IPS-18a (cell line): ENCODE data around the gene MVB12B.

Experiments used
- H3K27ac ChIP-seq: one replicate; pipeline ENCODE4 v1.5.1; 2013; ENCODE audit warnings: low read length
- H3K27me3 ChIP-seq: one replicate; pipeline ENCODE4 v1.6.1; 2013; ENCODE audit warnings: mild to moderate bottlenecking, low read length; ENCODE audit not compliant: control insufficient read depth, insufficient read depth
- H3K36me3 ChIP-seq: one replicate; pipeline ENCODE4 v1.6.1; 2013; ENCODE audit warnings: low read depth, low read length; ENCODE audit not compliant: control insufficient read depth
- H3K4me1 ChIP-seq: one replicate; pipeline ENCODE4 v1.6.1; 2013; ENCODE audit warnings: low read depth, low read length; ENCODE audit not compliant: control insufficient read depth
- H3K4me3 ChIP-seq: one replicate; pipeline ENCODE4 v1.5.1; 2013; ENCODE audit warnings: low read length
- H3K9ac ChIP-seq: one replicate; pipeline ENCODE4 v1.6.1; 2013; ENCODE audit warnings: mild to moderate bottlenecking, low read length, moderate library complexity
- H3K9me3 ChIP-seq: one replicate; pipeline ENCODE4 v1.6.1; 2013; ENCODE audit warnings: low read depth, low read length; ENCODE audit not compliant: control insufficient read depth

MVB12B gene

DNA sequence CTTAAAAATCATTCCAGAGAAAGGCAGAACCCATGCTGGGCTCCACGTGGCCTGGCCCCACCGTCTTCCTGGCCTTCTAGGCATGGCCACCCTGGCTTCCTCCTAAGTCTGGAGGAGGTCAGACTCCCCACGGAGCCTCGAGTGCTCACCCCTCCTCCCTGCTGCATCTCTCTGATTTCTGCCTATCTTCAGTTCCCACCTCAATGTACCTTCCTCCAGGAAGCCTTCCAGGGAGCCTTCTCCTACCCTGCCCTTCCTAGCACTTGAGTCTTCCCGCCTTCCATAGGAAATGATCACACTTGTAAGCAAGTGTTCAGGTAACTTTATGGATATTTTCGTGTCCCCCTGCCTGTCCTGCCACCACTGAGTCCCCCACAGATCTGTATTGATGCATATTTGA, 92.0 kb downstream of the MVB12B start:
- Histone ChIP-seq H3K36me3 (no peaks in the 10 kb centered on the region), H3K27ac (no peak overlapping the region), H3K4me3 (no peak overlapping the region), H3K9me3 (no peaks in the 10 kb centered on the region), H3K9ac (no peak overlapping the region), H3K4me1 (peaks cover 22% of the 10 kb centered on the region), H3K27me3 (no peaks in the 10 kb centered on the region)

DNA sequence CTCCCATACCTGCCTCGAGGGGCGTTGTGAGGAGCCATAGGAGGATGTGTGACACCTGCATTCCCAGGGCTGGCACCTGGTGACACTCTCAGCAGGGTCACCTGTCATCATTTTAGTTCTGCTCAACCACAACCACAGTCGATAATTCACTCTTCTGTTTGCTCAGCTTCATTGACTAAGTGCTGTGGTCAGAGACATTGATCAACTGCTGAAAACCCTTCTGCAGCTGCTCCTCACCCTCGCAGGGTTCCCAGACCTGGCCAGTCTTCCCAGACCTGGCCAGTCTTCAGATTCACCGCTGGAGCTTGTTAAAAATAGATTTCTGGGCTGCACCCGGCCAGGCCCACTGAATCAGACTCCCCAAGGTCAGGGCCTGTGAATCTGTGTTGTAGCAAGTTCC, 92.8 kb downstream of the MVB12B start:
- H3K27ac ChIP-seq: no peak overlapping the region
- no peak overlapping the region for H3K4me3 ChIP-seq
- no peak overlapping the region for H3K9ac ChIP-seq
- H3K9me3 ChIP-seq: no peaks in the 10 kb centered on the region
- H3K27me3 ChIP-seq: no peaks in the 10 kb centered on the region
- H3K36me3 ChIP-seq: no peaks in the 10 kb centered on the region
- peaks cover 22% of the 10 kb centered on the region for H3K4me1 ChIP-seq

GRCh38 chr9:126420135-126420534, 93.5 kb downstream of the MVB12B start:
- no peak overlapping the region for H3K9ac ChIP-seq
- no peak overlapping the region for H3K4me3 ChIP-seq
- H3K36me3 ChIP-seq: no peaks in the 10 kb centered on the region
- no peak overlapping the region for H3K27ac ChIP-seq
- H3K27me3 ChIP-seq: no peaks in the 10 kb centered on the region
- peaks cover 22% of the 10 kb centered on the region for H3K4me1 ChIP-seq
- H3K9me3 ChIP-seq: no peaks in the 10 kb centered on the region

DNA sequence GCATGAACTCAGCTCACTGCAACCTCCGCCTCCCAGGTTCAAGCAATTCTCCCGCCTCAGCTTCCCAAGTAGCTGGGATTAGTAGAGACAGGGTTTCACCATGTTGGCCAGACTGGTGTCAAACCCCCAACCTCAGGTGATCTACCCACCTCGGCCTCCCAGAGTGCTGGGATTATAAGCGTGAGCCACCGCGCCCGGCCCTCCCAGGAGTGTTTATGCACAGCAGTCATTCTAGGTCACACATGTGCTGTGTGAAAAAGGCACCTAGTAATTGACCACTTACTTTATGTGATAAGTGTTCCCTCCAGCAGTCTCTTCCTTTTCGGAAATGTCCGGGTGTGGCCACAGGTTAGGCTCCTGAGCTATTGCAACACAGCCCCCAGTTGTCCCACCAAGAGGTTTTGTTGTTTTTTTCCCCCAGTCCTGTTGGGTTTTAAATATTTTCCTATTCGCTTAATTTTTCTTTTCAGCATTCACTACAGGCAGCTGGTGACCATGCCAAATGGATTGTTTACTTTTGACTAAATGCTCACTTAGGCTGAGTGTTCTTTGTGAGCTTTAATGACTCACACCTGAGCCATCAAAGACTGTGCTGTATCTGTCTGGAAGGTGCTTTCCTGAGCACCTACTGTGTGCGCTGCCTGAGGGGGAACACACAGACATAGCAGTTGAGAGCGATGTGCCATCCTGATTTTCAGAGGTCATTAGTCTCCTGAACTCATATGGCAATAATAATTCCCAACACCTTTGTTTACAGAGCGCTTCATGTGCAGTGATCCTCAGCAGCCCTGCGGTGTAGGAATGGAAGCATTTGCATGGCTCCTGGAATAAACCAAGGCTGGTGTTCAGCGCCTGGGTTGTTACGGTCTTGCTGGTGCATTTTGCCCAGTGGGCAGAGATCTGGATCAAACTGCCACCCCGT, 94.3 kb downstream of the MVB12B start:
- no peaks in the 10 kb centered on the region for H3K36me3 ChIP-seq
- no peaks in the 10 kb centered on the region for H3K9me3 ChIP-seq
- no peak overlapping the region for H3K4me3 ChIP-seq
- no peak overlapping the region for H3K9ac ChIP-seq
- H3K27me3 ChIP-seq: no peaks in the 10 kb centered on the region
- H3K4me1 ChIP-seq: peaks cover 22% of the 10 kb centered on the region
- H3K27ac ChIP-seq: no peak overlapping the region

DNA sequence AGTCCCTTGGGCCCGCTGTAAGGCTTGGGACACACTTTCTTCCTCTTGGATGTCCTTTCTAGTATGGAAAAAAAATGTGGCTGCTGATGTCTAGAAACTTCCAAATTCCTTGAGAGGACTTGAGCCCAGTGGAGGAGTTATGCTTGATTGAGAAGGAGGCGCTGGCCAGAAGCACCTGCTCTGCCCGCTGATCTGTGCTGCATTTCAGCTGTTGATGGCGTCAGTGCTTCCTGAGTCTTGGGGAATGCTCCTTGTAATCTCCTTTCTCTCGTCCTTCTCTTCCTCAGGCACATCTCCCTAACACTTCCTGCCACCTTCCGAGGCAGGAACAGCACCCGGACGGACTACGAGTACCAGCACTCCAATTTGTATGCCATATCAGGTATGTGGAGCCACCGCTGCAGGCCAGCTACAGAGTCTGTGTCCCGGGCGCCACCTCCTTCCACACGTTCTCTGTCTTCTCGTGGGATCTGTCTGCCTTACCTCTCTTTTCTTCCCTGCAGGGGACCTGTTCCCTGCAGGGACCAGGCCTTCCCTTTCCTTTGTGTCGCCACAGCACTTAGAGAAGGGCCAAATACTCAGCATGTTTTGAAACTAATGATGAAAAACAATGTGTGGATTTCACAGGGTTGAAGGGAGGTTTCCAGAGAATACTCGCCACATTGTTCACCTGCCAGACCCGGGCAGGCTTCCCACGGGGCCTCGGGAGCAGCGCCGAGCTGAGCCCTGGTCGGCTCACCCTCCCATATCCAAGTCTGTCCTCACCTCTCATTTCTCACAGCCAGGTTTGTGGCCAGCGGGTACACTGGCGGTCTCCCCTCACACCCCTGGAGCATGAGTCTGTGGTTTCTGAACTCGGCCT, 95.2 kb downstream of the MVB12B start:
- H3K27me3 ChIP-seq: no peaks in the 10 kb centered on the region
- peaks cover 22% of the 10 kb centered on the region for H3K4me1 ChIP-seq
- no peaks in the 10 kb centered on the region for H3K9me3 ChIP-seq
- no peaks in the 10 kb centered on the region for H3K36me3 ChIP-seq
- H3K9ac ChIP-seq: no peak overlapping the region
- H3K27ac ChIP-seq: no peak overlapping the region
- H3K4me3 ChIP-seq: no peak overlapping the region

GRCh38 chr9:126423142-126423915, 96.7 kb downstream of the MVB12B start:
- Histone ChIP-seq H3K27ac (no peak overlapping the region), H3K4me3 (no peak overlapping the region), H3K9ac (no peak overlapping the region), H3K27me3 (no peaks in the 10 kb centered on the region), H3K4me1 (peaks cover 20% of the 10 kb centered on the region), H3K9me3 (no peaks in the 10 kb centered on the region), H3K36me3 (no peaks in the 10 kb centered on the region)

DNA sequence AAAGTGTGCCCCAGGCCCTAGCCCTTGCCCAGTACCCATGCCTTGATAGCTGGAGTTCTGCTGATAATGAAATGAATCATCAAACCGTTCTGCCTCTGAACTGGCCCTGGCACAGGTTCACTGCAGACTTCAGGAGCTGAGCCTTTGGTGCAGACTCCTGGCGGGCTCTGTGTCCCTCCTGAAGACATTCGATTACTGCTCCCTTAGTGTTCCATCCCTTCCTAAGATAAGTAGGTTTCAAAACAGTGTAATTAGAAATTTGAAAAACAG, 97.2 kb downstream of the MVB12B start:
- H3K4me1 ChIP-seq: peaks cover 20% of the 10 kb centered on the region
- no peak overlapping the region for H3K4me3 ChIP-seq
- H3K27ac ChIP-seq: no peak overlapping the region
- H3K9ac ChIP-seq: no peak overlapping the region
- H3K36me3 ChIP-seq: no peaks in the 10 kb centered on the region
- no peaks in the 10 kb centered on the region for H3K9me3 ChIP-seq
- no peaks in the 10 kb centered on the region for H3K27me3 ChIP-seq

GRCh38 chr9:126424511-126424910, 97.9 kb downstream of the MVB12B start:
- no peak overlapping the region for H3K9ac ChIP-seq
- H3K36me3 ChIP-seq: no peaks in the 10 kb centered on the region
- H3K27me3 ChIP-seq: no peaks in the 10 kb centered on the region
- H3K4me1 ChIP-seq: peaks cover 20% of the 10 kb centered on the region
- H3K4me3 ChIP-seq: no peak overlapping the region
- no peaks in the 10 kb centered on the region for H3K9me3 ChIP-seq
- no peak overlapping the region for H3K27ac ChIP-seq

GRCh38 chr9:126428534-126429175, 102.0 kb downstream of the MVB12B start:
- Histone ChIP-seq H3K9ac (no peak overlapping the region), H3K9me3 (no peaks in the 10 kb centered on the region), H3K27ac (no peak overlapping the region), H3K4me1 (no peaks in the 10 kb centered on the region), H3K36me3 (no peaks in the 10 kb centered on the region), H3K27me3 (no peaks in the 10 kb centered on the region), H3K4me3 (no peak overlapping the region)

DNA sequence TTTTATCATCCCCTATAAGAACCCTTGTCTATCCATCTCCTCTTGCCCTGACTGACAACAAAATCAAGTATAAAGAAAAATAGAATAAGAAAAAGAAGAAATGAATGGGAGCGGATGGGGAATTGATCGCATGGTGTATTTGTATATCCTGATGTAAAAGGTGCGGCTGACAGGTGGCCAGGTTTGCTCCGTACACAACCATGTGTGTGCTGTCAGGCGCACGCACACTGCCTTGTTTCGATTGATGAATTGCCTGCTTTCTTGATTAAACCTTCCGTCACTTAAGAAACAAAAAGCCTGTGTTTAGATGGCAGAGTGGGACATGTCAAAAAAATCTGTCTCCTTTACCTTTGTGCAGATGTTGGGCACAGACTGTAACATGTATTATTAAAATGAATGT, 102.6 kb downstream of the MVB12B start:
- H3K4me3 ChIP-seq: no peak overlapping the region
- H3K27me3 ChIP-seq: no peaks in the 10 kb centered on the region
- H3K9me3 ChIP-seq: no peaks in the 10 kb centered on the region

GRCh38 chr9:126430124-126430523, 103.5 kb downstream of the MVB12B start:
- no peaks in the 10 kb centered on the region for H3K27me3 ChIP-seq
- H3K4me1 ChIP-seq: no peaks in the 10 kb centered on the region
- H3K36me3 ChIP-seq: no peaks in the 10 kb centered on the region
- H3K27ac ChIP-seq: no peak overlapping the region
- H3K4me3 ChIP-seq: no peak overlapping the region
- H3K9ac ChIP-seq: no peak overlapping the region
- no peaks in the 10 kb centered on the region for H3K9me3 ChIP-seq

More for the DNA sequence above, 102.6 kb downstream of the MVB12B start:
- no peaks in the 10 kb centered on the region for H3K36me3 ChIP-seq
- H3K9ac ChIP-seq: no peak overlapping the region
- no peak overlapping the region for H3K27ac ChIP-seq
- no peaks in the 10 kb centered on the region for H3K4me1 ChIP-seq
